ENCODE results near the gene HEPHL1.

The HEPHL1 gene

DNA sequence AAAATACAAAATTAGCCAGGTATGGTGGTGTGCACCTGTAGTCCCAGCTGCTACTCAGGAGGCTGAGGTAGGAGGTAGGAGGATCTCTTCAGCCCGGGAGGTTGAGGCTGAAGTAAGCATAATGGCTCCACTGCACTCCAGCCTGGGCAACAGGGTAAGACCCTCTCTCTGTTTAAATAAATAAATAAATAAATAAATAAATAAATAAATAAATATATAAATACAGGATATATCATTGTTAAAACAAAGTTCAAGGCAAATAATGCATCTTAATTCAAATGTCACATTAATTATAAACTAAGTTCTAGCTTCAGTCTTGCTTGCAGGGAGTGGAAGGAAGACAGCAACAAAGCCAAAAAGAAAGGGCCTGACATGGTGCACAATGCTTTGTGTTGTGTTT lies 63.0 kb downstream of the HEPHL1 start:
- H3K27ac Mint-ChIP-seq, result no peak overlapping the region
- DNase-seq (ENCODE audit: low spot score in 2 of 2), result no peak

DNA sequence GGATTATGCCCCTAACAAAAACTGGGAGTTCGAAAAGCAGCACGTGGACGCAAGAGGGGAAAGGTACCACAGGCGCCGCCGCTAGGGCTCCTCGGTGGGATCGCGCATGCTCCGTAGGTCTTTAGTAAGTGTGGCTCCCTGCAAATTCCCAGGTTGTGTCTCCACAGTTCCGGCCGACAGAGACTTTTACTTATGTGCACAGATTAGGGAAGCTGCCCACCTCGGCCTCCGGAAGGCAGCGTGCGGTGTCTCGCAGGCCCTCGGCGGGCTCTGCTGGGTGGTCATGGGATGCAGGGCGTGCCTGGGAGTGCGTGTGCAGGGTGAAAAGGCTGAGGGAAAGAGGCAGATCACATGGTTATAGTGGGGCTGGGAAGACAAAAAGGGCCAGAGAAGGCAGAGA lies 67.8 kb downstream of the HEPHL1 start:
- H3K4me1 Mint-ChIP-seq, result no peaks in the 10 kb centered on the region
- ATAC-seq (ENCODE audit: low read depth), result no peak
- H3K9me3 Mint-ChIP-seq, result peaks cover 1% of the 10 kb centered on the region
- H3K27ac Mint-ChIP-seq, result no peak overlapping the region
- no peaks in the 10 kb centered on the region for H3K36me3 Mint-ChIP-seq
- DNase-seq (ENCODE audit: low spot score in 2 of 2), result no peak
- no peak overlapping the region for H3K4me3 Mint-ChIP-seq
- peaks cover 1% of the 10 kb centered on the region for H3K27me3 Mint-ChIP-seq

More for the DNA sequence above, 63.0 kb downstream of the HEPHL1 start:
- H3K9me3 Mint-ChIP-seq, result no peaks in the 10 kb centered on the region
- H3K4me3 Mint-ChIP-seq, result no peak overlapping the region
- peaks cover 4% of the 10 kb centered on the region for H3K36me3 Mint-ChIP-seq
- ATAC-seq (ENCODE audit: low read depth), result no peak
- H3K4me1 Mint-ChIP-seq, result no peaks in the 10 kb centered on the region
- H3K27me3 Mint-ChIP-seq, result peaks cover 6% of the 10 kb centered on the region

DNA sequence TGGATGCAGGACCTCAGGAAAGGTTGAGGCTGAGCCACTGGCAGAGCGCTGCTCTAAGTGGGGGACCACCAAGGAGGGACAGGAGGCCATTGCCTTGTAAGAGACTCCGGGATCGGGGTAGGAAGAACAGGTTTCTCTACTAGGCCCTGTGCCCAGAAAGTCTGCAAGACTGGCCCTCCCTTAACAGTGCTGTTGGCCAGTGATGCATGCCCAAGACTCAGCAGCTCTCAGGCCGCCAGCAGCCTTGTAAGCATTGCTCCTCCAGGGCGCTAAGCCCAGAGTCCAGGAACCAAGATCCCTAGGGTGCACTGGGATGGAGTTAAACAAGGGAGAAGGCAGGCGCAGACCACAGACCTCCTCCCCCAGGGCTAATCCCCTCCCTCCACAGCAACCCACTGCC lies 68.2 kb downstream of the HEPHL1 start:
- ATAC-seq (ENCODE audit: low read depth) (no peak), DNase-seq (ENCODE audit: low spot score in 2 of 2) (no peak)
- Mint-ChIP-seq H3K27me3 (peaks cover 1% of the 10 kb centered on the region), H3K4me3 (no peak overlapping the region), H3K9me3 (peaks cover 1% of the 10 kb centered on the region), H3K27ac (no peak overlapping the region), H3K4me1 (no peaks in the 10 kb centered on the region), H3K36me3 (no peaks in the 10 kb centered on the region)

DNA sequence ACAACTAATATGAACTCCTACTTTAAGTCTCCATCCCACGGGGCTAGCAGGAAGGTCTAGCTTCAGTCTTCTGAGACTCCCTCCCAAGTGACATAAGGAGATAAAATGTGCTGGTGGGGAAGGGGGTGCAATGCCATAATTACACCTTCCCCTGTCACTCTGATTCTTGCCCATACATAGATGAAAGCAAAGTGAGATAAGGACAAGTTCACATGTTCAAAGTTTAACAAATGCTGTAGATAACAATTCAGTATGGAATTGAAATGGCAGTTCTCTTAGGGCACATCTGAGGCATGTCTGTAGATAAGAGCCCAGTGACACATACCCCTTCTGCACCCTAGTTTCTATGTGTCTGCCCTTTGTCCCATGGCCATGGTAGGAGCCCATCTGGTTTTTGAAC lies 69.2 kb downstream of the HEPHL1 start:
- DNase-seq (ENCODE audit: low spot score in 2 of 2) (no peak), ATAC-seq (ENCODE audit: low read depth) (no peak)
- Mint-ChIP-seq H3K4me1 (no peaks in the 10 kb centered on the region), H3K27ac (no peak overlapping the region), H3K27me3 (peaks cover 1% of the 10 kb centered on the region), H3K36me3 (no peaks in the 10 kb centered on the region), H3K9me3 (peaks cover 1% of the 10 kb centered on the region), H3K4me3 (no peak overlapping the region)

DNA sequence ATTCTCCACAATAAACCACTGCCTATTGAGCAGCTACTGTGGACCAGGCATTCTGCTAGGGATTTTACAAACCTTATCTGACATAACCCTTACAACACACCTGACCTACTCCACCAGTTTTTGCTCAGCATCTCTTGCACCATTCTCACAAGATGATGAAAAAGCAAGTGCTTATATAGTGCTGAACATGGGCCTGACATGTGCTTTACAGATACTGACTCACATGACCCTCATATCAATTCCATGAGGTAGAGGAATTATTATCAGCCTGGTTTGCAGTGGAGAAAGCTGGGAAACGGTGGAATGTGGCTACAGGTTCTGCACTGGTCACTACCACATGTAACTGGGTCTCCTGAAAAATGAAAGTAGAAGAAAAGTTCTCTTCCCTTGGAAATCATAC lies 69.9 kb downstream of the HEPHL1 start:
- Mint-ChIP-seq H3K9me3 (peaks cover 1% of the 10 kb centered on the region), H3K36me3 (no peaks in the 10 kb centered on the region)
- ATAC-seq (ENCODE audit: low read depth), result no peak

DNA sequence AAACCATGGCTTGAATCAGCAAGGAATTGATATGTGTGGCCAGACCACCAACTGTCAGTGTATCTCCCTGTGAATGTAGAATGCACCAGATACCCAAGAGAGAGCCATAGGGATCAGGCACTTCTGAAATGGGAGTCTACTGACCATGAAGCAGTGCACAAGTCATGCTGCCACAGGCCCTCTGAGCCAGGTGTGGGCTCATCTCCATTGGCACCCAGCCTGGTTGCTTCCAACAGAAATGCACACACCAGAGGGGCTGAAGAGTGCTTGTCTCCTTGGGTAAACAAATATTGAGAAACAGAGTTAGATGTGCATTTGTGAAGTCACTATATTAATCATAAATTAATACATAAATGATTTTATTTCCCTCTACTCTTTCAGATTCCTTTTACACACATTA lies 79.1 kb downstream of the HEPHL1 start:
- Mint-ChIP-seq H3K4me3 (no peak overlapping the region), H3K27ac (no peak overlapping the region), H3K9me3 (peaks cover 17% of the 10 kb centered on the region), H3K27me3 (no peaks in the 10 kb centered on the region), H3K4me1 (no peaks in the 10 kb centered on the region), H3K36me3 (peaks cover 8% of the 10 kb centered on the region)
- DNase-seq (ENCODE audit: low spot score in 2 of 2) (no peak), ATAC-seq (ENCODE audit: low read depth) (no peak)

More for the DNA sequence above, 69.9 kb downstream of the HEPHL1 start:
- H3K27ac Mint-ChIP-seq, result no peak overlapping the region
- no peak overlapping the region for H3K4me3 Mint-ChIP-seq
- no peak for DNase-seq (ENCODE audit: low spot score in 2 of 2)
- H3K4me1 Mint-ChIP-seq, result no peaks in the 10 kb centered on the region
- peaks cover 1% of the 10 kb centered on the region for H3K27me3 Mint-ChIP-seq

DNA sequence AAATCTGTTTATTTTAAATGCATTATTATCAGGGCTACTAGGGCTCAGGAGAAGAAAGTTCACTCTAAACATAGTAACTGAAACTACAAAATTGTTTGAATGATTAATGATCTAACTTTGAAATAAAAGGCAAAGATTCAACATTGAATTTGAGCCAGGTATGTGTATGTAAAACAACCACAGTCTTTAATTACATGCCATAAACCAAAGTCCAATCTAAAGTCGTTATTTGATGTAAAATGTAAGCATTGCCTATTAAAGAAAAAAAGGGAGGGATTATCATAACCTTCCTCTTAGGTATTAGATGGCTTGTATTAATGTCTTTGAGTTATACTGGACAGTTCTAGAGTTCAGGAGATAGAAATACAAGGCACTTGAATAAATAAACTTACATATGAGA lies 82.3 kb downstream of the HEPHL1 start:
- H3K36me3 Mint-ChIP-seq, result peaks cover 13% of the 10 kb centered on the region

DNA sequence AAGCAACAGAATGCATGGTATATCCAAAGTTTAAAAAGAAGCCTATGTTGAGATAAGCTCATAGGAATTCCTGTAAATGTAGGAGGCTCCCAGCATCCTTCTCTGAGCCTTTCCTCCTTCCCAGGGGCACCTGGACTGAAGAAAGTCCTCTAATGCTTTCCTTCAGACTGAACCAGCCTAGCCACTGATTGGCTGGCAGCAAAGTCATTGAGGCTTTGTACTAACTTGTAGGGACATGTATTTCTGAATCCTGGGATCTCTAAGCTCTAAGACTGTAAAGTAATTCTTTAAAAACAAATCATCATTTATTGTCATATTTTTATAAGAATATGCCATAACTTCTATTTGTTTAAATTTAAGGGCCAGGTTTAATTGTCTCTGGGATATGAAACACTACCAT lies 83.6 kb downstream of the HEPHL1 start:
- Mint-ChIP-seq H3K36me3 (peaks cover 11% of the 10 kb centered on the region), H3K4me3 (no peak overlapping the region), H3K27ac (no peak overlapping the region), H3K4me1 (no peaks in the 10 kb centered on the region), H3K9me3 (peaks cover 7% of the 10 kb centered on the region), H3K27me3 (no peaks in the 10 kb centered on the region)
- DNase-seq (ENCODE audit: low spot score in 2 of 2) (no peak), ATAC-seq (ENCODE audit: low read depth) (no peak)

More for the DNA sequence above, 82.3 kb downstream of the HEPHL1 start:
- DNase-seq (ENCODE audit: low spot score in 2 of 2) (no peak), ATAC-seq (ENCODE audit: low read depth) (no peak)
- H3K9me3 Mint-ChIP-seq, result peaks cover 9% of the 10 kb centered on the region
- H3K4me3 Mint-ChIP-seq, result no peak overlapping the region
- H3K4me1 Mint-ChIP-seq, result no peaks in the 10 kb centered on the region
- no peaks in the 10 kb centered on the region for H3K27me3 Mint-ChIP-seq
- no peak overlapping the region for H3K27ac Mint-ChIP-seq

DNA sequence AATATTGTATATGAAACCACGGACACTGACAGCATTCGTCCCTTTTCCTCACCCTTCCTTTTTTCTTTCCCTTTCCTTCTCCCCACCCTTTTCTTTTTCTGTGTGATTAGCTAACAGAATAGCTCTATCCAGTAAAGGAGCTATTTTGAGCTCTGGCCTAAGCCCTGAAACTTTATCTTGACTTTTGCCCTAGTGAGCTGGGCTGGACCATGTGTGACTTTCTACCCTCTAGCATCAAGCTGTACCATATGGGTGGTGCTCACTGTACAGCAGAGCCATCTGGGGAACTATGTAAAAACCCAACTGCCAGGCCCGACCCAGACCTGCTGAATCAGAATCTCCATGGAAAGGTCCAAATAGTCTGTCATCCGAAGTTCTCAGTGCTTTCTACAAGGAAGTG lies 85.6 kb downstream of the HEPHL1 start:
- Mint-ChIP-seq H3K27me3 (no peaks in the 10 kb centered on the region), H3K27ac (no peak overlapping the region), H3K4me1 (no peaks in the 10 kb centered on the region), H3K9me3 (peaks cover 8% of the 10 kb centered on the region), H3K36me3 (peaks cover 13% of the 10 kb centered on the region), H3K4me3 (no peak overlapping the region)
- DNase-seq (ENCODE audit: low spot score in 2 of 2), result no peak
- ATAC-seq (ENCODE audit: low read depth), result no peak

DNA sequence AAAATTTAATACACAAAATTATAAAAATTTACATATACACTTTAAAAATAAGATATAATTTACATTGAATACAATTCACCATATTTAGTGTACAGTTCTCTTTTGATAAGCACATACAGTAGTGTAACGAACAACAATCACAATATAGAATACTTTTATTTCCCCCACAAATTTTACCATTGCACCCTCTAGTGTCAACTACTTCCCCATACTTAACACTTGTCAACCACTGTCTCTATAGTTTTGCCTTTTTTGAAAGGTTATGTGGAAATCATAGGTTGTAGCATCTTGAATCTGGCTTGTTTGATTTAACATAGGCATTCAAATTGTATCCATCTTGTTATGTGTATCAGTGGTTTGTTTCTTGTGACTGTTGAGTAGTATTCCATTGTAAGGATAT lies 86.2 kb downstream of the HEPHL1 start:
- Mint-ChIP-seq H3K9me3 (peaks cover 7% of the 10 kb centered on the region), H3K4me1 (no peaks in the 10 kb centered on the region), H3K27ac (no peak overlapping the region), H3K27me3 (no peaks in the 10 kb centered on the region), H3K36me3 (peaks cover 12% of the 10 kb centered on the region), H3K4me3 (no peak overlapping the region)
- DNase-seq (ENCODE audit: low spot score in 2 of 2), result no peak
- no peak for ATAC-seq (ENCODE audit: low read depth)

DNA sequence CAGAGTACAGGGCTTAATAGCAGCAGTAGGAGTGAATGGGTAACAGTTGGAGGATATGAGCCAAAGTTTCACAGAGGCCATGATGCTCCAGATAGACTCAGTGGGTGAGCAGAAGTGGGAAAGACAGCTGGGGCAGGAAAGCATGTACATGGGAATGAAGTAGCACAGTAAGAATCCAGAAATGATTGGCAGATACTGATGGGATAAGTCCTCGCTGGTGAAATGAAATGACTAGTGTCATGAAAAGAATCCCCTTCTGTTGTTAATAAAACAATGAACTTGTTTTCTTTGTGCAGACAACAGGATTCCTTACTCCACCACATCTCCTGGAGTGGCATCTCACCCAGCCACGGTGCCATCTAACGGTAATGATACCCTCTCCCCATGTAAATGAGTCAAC lies 90.1 kb downstream of the HEPHL1 start:
- peaks cover 1% of the 10 kb centered on the region for H3K27me3 Mint-ChIP-seq
- H3K4me3 Mint-ChIP-seq, result no peak overlapping the region
- DNase-seq (ENCODE audit: low spot score in 2 of 2) (no peak), ATAC-seq (ENCODE audit: low read depth) (no peak)
- no peak overlapping the region for H3K27ac Mint-ChIP-seq
- peaks cover 7% of the 10 kb centered on the region for H3K9me3 Mint-ChIP-seq
- H3K4me1 Mint-ChIP-seq, result peaks cover 13% of the 10 kb centered on the region
- H3K36me3 Mint-ChIP-seq, result peaks cover 16% of the 10 kb centered on the region

DNA sequence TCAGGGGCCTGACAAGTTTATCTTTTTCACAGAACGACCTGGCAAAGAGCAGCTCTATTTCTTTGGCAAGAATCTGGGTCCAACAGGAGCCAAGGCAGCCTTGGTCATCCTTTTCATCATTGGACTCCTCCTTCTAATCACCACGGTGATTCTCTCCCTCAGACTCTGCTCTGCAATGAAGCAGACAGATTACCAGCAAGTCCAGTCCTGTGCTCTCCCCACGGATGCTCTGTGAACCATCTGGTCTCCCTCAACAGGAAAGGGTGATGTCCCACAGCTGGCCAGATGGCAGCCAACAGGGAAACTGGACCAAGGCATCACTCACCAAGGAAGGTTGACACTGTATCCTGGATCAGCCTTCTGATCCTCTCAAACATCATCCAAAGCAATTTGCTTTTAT lies 90.5 kb downstream of the HEPHL1 start:
- Mint-ChIP-seq H3K4me1 (peaks cover 13% of the 10 kb centered on the region), H3K27me3 (peaks cover 1% of the 10 kb centered on the region), H3K27ac (no peak overlapping the region), H3K4me3 (no peak overlapping the region), H3K36me3 (peaks cover 14% of the 10 kb centered on the region), H3K9me3 (peaks cover 6% of the 10 kb centered on the region)
- ATAC-seq (ENCODE audit: low read depth) (no peak), DNase-seq (ENCODE audit: low spot score in 2 of 2) (no peak)

DNA sequence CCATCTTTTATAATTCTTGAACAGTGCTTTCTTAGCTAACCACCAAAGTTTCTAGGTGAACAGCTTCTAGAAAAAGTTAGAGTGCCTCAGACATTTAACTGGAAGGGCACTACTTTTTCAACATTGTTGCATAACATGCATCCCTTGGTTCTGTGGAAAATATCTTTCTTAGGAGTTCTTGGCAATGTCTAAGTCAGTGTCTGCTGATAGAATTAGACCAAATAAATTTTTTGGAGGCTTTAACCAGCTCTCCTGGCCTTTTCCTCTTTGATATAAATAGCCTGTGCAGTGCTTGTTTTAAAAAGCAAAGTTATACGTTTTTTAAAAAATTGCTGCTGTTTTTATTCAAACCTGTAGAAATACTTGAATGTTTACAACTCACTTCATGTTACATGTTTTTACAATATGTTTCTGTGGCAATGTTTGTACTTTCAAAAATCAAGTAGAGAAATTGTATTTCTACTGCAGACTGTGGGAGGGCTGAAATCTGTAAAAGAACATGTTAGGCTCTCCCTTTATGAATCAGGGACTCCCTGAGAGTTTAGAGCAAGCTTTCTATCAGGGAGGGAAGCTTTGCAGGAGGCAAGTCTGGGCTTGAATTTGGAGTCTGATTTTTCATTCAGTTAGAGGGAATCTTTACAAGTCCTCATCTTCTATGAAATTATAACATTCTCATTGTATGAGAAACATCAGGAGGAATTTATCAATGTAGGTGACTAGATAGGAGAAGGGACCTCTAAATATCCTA lies 91.2 kb downstream of the HEPHL1 start:
- H3K36me3 Mint-ChIP-seq, result peaks cover 13% of the 10 kb centered on the region

DNA sequence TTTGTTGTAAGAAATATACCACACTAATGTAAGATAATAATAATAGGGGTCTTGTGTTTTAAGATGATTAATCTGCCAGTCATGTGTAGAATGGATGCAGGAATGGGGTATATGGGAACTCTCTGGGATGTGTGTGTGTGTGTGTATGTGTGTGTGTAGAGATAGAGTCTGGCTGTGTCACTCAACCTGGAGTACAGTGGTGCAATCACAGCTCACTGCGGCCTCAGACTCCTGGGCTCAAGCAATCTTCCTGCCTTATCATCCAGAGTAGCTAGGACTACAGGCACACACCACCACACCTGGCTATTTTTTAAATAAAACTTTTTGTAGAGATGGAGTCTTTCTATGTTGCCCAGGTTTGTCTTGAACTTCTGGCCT lies 96.0 kb downstream of the HEPHL1 start:
- Mint-ChIP-seq H3K9me3 (peaks cover 4% of the 10 kb centered on the region), H3K4me3 (no peak overlapping the region)

More for the DNA sequence above, 91.2 kb downstream of the HEPHL1 start:
- peaks cover 13% of the 10 kb centered on the region for H3K4me1 Mint-ChIP-seq
- ATAC-seq (ENCODE audit: low read depth) (no peak), DNase-seq (ENCODE audit: low spot score in 2 of 2) (no peak)
- H3K9me3 Mint-ChIP-seq, result peaks cover 4% of the 10 kb centered on the region
- H3K27me3 Mint-ChIP-seq, result peaks cover 1% of the 10 kb centered on the region
- H3K4me3 Mint-ChIP-seq, result no peak overlapping the region
- H3K27ac Mint-ChIP-seq, result no peak overlapping the region

DNA sequence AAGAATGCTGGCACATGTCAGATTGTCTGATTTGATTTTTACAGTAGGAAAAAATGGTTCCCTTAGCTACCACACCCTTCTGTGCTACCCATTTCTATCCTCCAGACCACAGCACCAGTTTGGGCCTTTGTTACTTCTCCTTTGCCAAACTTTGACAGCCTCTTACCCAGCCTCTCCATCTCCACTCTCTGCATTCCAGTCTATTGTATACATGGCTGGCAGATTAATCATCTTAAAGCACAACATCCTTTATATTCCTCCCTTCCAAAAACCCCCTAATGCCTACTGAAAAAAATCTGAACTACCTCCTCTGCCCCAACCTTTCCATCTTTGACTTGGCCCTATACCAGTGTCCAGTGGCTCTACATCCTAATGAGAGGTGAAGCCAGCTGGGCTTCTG lies 96.7 kb downstream of the HEPHL1 start:
- H3K4me1 Mint-ChIP-seq, result peaks cover 13% of the 10 kb centered on the region
- H3K36me3 Mint-ChIP-seq, result peaks cover 12% of the 10 kb centered on the region
- H3K27ac Mint-ChIP-seq, result no peak overlapping the region
- ATAC-seq (ENCODE audit: low read depth) (no peak), DNase-seq (ENCODE audit: low spot score in 2 of 2) (no peak)
- no peak overlapping the region for H3K4me3 Mint-ChIP-seq
- peaks cover 1% of the 10 kb centered on the region for H3K27me3 Mint-ChIP-seq
- peaks cover 4% of the 10 kb centered on the region for H3K9me3 Mint-ChIP-seq

More for the DNA sequence above, 96.0 kb downstream of the HEPHL1 start:
- H3K36me3 Mint-ChIP-seq, result peaks cover 12% of the 10 kb centered on the region
- H3K4me1 Mint-ChIP-seq, result peaks cover 13% of the 10 kb centered on the region
- no peak for ATAC-seq (ENCODE audit: low read depth)
- H3K27me3 Mint-ChIP-seq, result peaks cover 1% of the 10 kb centered on the region
- DNase-seq (ENCODE audit: low spot score in 2 of 2), result no peak
- no peak overlapping the region for H3K27ac Mint-ChIP-seq
